HPDE6-E6E7 (cell line): Measurements from ENCODE around the gene PLD5.
"Not testable (repeated sequence)": the region's sequence is repeated elsewhere in the genome, so short reads cannot be mapped to it uniquely, and the experiment has no call there.

Source experiments
- DNase-seq: peaks from one replicate; pipeline ENCODE4 v3.0.0; 2011; ENCODE audit warnings: missing footprints; ENCODE audit errors: extremely low spot score

The PLD5 gene

DNA sequence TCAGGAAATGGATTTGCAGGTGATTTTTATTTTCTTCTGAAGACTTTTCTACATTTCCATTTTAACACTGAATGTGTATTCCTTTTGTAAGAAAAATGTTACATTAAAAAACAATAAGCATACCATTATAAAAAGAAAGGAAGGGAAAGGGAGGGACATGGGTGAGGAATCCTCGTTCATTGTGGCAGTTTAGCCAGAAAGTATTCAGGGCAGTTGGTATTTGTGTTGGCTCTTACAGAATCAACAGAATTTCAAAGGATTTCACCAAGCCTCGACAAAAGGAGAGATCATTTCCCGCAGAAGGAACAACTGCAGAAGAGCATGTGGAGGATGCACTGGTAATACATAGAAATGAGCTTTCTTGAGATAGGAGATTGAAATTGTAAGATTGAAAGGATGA lies 35.0 kb downstream of the PLD5 start:
- DNase-seq = no peak

DNA sequence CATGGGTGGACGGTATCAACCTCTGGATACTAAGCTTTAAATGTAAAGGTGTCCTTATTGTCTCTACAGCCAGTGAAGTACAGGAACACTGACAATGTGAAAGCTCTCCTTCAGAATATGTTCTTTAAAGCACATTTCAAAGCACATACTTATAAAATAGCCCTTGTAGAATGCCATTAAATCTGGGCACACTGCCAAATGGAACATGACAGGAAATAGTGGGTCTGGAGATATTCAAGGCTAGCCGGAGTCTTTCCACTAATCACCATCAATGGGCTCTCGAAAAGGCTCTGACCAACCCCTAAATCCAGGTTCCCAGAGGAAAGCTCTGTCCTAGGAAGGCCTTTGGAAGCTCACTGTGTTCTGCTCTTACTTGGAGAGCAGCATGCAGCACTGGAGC lies 46.6 kb downstream of the PLD5 start:
- no peak for DNase-seq

DNA sequence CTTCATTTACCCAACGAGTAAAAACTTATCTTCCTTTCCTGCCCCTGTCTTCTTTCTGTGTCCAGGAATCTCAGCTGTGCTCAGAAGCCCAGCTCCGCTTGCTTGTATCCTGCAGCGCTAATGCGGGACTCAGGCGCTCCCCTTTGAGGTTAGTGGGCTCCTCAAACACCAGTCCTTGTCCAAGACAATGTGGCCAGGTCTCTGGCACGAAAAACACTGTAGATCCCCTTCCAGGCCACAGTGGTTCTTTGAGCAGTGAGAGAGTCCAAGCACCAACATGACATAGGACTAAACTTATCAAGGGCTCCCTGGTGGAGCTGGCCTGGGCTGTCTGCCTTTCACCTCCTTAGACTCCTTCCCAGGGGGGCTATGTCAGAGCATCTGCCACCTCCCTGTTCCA lies 53.7 kb downstream of the PLD5 start:
- DNase-seq = no peak

DNA sequence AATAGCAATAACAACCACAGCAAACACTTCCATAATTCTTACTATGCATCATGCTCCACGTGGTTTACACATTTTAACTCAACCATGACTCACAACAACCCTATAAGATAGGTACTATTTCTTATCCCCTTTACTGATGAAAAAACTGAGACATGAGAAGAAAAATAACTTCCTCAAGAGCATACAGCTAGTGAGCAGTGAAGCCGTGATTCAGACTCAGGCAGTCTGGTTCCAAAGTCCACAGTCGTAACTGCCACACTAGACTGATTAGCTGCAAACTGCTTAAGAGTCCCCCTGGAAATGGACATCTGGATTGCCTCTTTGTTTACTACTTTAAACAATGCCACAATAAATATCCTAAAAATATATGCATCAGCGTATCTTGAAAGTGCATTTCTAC lies 55.7 kb downstream of the PLD5 start:
- no peak for DNase-seq

DNA sequence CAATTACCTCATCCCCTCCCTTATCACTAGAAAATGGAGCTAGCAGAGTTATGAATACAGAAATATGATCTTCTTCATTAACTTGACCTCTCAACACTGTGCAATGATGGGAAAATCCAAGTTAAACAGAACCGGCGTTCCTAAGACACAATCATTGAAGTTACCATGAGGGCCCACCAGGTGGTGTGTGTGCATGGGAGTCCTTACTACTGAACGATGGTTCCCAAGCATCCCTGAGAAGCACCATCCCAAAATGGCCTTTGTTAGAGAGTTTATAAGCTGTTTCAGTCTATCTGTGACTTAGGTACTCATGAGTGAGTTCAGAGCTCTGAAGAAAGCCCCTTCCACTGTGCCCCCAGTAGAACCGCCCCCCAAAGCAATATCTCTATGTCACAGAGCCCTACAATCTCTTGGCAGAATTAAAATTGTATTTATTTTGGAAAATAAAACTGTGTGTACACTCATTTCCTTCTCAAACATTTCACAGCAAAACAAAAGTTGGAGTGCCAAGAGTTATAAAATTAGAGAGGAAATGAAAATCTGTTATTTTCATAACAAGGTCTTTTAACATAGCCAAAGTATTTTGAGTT lies 56.8 kb downstream of the PLD5 start:
- DNase-seq = peak; percentile 19

DNA sequence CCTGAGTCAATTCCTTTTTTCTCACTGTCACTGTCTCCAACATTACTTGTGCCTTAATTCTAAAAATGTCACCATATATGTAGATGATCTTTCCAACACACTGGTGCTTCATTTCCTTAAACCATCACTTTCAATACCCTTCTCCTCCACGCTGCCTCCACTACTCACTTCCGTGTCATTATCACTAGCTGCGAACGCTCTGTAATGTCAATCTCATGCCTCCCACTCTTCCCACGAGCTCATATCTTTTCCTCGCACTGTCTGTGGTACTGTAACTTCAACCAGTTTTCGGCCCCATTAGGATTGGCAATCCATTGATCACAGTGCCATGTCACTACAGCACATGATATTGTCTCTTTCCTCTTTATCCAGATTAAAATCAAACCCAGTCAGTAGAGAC lies 61.6 kb downstream of the PLD5 start:
- DNase-seq = no peak

DNA sequence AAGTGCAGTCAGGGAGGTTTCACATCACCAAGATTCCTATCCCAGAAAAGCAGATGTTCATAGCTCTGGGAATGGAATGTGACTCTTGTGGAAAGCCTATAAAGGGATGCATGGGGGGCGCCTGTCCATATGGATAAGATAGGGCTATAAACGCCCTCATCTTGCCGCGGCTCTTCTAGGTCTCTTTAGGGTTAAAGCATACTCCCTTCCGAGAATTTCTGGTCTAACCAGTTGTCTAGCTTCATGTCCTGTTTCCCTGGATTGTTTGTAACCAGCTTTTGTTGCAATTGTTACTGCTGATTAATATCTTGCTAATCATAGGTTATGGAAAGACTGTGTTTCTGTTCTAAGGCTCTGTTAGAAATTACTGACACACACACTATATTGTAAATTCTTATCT lies 64.8 kb downstream of the PLD5 start:
- DNase-seq = not testable (repeated sequence)

DNA sequence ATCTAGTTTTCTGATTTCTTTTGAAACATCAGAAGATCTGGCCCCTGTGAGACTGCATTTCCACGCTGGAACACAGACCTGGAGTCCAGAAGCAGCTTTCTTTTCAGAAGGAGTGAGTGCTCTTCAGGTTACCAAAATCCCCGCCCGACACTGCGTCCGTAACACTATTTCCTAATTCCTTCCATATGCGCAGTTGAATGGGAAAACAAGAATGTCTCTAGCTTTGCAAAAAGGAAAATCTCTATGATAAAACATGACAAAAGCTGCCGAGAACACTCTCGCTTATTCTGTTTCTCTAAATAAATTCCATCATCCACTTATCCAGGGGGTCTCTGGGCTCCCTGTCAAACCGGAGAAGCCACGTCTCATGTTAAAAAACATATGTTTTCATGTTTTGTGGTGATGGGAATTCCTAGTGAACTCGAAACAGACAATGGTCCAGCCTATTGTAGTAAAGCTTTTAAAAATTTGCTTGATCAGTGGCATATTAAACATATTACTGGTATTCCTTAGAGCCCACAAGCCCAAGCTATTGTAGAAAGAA lies 67.7 kb downstream of the PLD5 start:
- DNase-seq = no peak

DNA sequence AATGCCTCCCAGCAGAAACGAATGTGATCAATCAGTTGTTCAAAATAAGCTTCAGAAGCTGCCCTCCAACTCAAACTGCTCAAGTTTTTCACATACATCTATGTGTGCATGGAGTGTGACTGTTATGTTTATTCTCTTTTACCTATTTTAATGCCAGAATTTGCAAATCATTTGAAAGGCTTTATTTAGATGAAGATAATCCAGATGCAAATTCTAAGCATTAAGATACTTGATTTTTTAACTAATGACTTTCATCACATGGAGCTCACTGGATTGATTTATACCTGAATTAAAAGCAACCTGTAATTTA lies 69.5 kb downstream of the PLD5 start:
- DNase-seq = no peak

DNA sequence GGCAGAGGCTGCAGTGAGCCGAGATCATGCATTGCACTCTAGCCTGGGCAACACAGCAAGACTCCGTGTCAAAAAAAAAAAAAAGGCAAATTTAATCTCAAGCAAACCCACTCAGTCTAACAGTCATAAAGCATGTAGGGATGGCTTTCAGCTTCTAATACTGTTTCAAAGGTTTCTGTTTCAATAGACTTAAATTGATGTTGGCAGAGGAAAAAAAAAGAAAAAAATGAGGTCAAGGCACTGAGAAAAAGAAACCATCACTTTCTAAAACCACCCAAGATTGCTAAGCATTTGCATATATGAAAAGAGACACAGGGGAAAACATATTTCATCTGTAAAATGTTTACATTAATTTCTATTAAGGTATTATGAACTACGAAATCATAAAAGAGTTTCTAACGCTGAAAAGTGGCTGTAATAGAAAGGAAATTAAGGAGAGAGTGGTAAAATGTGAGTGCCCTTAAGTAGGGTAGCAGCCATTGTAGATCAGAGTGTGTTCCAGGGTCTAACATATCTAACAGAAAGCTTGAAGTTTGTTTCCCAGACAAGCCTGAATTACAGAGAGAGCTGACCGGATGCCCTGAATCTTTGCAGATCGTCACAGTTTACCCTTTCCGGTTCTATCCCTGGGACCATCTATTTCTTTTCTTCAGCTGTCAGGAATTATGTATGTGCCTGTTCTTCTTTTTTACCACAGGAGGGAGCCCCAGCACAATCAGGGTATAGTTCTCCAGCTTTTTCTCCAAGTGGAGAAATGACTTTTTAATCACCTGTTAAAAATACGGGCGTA lies 70.0 kb downstream of the PLD5 start:
- peak; percentile 33 for DNase-seq

DNA sequence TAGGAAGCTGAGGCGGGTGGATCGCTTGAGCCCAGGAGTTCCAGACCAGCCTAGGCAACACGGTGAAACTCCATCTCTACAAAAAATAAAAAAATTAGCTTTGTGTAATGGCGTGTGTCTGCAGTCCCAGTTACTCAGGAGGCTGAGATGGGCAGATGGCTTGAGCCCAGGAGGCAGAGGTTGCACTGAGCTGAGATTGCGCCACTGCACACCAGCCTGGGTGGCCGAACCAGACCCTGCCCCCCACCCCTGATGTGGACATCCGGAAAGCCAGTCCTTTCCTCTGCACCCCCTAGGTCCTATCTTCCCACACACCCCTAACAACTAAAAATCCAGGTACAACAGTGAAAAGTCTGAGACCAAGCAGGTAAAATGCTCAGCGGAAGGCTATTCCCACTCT lies 71.9 kb downstream of the PLD5 start:
- no peak for DNase-seq

DNA sequence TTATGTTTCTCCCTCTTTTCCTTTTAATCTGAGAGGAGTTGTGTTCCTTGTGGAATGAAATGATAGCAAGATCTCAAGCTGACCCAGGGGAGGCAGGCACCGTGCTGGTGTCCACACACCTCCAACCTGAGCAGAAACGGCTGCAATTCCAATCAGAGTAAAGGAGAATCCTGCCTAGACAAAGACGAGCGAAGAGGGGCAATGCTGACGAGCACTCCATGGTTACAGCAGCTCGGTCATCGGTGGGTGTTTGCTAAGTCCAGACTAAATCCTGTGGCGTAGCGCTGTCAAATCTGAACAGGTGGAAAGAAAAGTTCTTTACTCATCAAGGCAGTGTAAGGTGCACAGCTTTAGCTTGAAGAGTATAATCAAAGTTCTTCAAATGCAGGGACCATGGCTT lies 74.8 kb downstream of the PLD5 start:
- DNase-seq = no peak

DNA sequence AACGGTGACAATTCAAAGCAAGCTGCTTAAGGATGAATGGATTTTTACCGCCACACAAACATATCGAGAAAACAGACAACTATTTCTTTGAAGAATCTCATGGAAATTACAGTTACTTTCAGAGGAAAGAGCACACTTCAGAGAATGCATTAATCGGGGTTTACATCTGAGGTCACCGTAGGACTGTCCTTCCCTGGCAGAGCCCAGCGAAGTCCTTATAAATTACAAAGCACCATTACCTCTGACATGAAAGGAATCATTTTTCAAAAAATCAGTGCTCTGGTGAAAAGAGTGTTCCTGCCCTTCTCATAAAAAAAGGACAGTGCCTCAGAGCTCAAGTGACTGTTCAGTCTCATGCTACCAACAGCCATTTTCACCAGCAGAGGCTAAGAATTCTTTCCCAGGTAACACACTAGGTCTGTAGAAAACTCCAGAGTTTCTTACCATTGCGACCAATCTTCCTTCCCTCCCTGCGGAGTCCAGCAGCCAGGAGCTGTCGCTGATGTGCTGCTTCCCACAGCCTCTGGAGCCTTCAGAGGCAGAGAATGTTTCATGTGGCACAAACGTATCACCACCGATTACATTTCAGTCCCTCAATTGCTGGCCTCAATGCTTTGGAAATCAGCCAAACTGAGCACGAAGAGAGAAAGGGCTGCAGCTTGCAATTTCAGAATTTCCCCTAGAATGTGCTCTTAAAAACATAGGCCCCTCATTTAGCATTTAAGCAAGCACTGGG lies 75.4 kb downstream of the PLD5 start:
- no peak for DNase-seq

DNA sequence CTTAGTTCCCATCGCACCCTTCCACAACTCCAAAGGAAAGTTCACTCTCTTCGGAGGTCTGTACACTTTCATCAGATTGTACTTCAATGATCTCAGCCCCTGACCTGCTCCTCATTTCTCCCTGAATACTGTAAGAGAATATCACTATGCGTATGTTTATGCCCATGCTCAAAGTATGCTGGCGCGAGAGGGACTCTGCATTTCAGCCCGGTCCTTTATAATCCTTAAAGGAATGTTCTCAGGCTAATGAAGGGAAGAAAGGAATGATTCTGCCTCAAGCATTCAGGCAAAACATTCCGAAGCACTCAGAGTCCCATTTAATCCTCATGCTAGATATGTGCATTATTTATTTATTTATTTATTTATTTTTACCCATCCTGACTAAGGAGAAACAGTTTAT lies 76.8 kb downstream of the PLD5 start:
- no peak for DNase-seq

DNA sequence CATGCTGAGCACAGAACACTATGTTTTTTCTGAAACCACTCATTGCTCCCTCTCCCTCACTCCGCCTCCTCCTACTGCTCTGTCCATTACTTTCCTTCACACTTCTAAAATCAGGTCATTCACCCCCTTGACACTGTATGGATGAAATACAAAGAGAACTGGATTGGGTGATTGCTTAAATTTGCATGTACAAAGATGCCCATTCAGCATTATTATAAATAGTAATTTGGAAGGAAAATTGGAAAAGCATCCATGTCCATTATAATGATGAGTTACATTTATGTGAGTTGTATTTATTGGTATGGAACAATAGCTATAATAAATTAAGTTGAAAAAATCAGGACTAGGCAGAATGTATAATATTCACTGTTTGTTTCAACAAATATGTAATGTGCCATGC lies 83.7 kb downstream of the PLD5 start:
- no peak for DNase-seq

DNA sequence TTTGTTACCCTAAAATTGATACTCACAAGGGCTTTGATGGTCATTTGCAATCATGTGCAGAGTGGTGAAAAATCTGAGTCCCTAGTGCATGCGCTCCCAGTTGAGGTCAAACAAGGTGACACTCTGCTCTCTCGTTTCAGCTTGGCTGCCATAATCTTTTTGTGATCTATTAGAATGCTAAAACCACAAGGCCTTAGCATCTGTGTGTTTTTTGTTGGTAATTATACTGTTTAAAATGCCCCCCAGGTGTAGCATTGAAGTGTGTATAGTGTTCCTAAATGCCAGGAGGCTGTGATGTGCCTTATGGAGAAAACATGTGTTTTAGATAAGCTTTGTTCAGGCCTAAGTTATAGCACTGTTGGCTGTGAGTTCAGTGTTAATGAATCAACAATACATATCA lies 89.3 kb downstream of the PLD5 start:
- DNase-seq = no peak

DNA sequence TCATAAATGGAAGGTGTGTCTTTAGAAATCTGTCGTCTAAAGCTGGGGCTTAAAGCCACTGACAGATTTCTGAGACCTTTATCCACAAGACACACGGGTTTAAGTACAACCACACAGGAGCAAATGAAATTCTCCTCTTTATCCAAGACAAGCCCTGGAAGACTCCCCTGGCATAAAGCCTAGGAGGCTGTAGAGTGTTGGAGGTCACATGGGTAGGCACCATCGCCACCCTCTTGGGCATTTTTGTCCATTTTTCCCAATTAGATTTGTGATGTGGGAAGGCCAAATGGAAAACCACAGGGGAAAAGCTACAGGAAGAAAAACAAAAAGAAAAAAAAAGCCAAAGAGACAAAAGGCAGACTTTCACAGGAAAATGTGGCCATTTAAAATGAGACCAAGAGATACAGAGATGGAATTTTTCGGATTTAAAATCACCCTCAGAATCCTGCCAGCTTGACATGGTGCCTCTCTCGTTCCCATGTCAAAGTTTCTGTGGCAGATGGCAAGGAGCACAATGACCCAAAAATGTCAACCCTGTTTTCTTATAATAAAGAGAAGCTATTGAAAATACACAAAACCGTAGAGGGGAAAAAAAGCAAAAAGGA lies 91.9 kb downstream of the PLD5 start:
- no peak for DNase-seq

DNA sequence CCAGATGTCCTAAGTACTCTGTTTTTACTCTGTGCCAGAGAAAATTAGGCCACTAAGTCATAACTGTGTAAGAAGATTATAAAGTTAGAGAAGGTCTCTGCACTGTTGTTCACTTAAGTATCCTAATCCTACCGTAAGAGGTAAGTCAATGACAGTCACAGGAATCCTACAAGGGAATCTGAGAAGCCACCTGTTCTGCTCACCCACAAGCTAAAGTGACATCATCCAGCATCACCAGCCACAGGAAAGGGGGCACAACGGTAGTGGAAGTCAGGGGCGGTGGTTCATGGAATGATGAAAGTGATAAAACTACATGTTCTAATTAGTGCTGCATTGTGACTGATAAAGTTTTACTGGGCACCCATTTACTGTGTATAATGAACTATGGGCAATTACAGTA lies 92.7 kb downstream of the PLD5 start:
- no peak for DNase-seq

DNA sequence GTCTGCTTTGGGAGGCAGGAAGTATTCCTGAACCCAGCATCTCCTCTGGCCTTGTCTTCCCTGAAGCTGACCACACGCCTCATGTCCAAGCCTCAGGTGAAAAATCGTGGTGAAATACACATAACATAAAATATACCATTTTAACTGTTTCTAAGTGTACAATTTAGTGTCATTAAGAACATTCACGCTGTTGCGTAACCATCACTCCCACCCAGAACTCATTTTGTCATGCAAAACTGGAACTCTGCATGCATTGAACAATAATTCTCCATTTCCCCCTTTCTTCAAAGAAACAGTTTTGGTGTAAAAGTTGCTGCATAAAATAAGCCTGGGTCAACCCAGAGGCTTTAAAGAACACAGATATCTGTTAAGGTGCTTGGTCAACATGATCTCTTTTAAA lies 93.5 kb downstream of the PLD5 start:
- DNase-seq = no peak

DNA sequence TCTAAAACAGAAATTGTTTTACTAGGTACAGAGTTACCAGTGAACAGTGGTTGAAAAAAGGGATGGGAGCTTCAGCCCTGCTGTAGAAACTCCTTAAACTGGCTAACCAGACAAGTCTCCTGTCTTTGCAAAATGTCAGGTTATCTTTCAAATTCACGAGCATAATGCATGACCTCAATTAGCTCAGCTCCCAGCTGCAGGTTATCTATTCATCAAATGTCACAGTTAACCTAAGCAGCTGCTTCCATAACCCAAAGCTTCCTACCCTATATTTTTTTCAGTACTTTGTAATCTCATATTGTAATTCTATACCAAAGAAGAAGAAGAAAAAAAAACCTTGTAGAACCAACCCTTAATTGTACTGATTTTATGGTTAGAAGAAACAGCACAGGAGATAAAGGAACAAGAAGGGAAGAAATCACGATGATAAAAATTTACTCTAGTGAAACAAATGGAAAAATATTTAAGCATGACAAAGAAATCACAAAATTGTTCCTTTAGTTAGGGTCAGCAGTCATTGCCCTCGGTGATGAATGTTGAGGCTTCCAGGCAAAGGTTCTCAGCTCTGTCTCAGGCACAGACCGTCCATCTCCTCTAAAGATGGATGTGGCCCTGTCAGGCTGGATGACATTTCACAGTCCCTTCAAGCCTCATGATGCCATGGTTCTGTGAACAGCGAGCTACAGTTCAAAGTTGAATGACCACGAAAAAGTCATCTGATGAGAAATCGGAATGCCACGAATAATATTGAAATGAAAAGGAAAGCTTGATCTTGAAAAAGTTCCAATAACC lies 95.9 kb downstream of the PLD5 start:
- DNase-seq = no peak

DNA sequence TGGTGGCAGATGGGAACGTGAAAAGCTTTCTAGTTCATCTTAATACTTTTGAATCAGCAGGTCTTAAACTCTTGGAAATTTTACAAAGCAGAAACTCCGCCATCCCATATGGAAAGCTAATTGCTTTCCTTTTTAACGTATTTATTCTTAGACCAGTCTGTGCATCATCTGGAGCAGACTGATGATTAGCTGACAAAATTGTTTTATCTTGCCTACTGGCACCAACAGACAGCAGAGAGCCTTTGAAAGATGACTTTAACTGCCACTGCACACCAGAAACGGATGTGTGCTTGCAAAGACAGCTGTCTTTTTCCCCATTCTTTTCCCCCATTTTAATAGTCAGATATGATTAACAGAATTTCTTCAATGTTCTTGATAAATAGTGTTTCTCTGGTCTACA lies 97.0 kb downstream of the PLD5 start:
- DNase-seq = no peak
